Measurements from ENCODE around the gene MGLL.

Gene MGLL

DNA sequence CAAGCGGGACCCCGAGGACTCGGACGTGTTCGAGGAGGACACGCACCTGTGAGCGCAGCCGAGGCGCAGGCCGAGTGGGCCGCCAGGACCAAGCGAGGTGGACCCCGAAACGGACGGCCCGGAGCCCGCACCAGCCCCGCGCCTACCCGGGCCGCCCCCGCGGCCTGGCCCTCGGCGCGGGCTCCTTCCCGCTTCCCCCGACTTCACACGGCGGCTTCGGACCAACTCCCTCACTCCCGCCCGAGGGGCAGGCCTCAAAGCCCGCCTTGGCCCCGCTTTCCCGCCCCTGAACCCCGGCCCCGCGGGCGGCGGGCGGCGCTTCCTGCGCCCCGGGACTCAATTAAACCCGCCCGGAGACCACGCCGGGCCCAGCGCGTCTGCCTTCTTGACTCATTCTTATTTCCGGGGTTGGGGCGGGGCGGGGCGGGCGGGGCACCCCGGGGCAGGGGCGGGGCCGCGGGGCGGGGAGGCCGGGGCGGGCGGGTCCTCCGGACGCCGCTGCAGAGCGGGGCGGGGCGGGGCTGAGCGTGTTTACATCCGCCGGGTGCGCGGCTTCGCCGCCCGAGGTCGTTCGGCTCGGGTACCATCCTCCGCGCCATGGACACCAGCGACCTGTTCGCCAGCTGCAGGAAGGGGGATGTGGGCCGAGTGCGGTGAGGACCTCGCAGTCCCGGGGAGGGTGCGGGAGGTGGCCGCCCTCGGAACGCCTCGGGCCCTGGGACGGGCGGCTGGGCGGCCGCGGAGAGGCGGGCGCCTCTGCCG, 149.7 kb downstream of the MGLL start, which contains the start of gene ABTB1:
TSS of gene ABTB1 (plus strand) at position 524 of the 762 bp plus-strand sequence. CDS start at position 598, 74 bp downstream.
- TF ChIP-seq EZH2phosphoT487 (IDR thresholded peaks at IDR 0.05; ENCODE audit: low read depth) = no peak
- TF ChIP-seq, protein P1, sequence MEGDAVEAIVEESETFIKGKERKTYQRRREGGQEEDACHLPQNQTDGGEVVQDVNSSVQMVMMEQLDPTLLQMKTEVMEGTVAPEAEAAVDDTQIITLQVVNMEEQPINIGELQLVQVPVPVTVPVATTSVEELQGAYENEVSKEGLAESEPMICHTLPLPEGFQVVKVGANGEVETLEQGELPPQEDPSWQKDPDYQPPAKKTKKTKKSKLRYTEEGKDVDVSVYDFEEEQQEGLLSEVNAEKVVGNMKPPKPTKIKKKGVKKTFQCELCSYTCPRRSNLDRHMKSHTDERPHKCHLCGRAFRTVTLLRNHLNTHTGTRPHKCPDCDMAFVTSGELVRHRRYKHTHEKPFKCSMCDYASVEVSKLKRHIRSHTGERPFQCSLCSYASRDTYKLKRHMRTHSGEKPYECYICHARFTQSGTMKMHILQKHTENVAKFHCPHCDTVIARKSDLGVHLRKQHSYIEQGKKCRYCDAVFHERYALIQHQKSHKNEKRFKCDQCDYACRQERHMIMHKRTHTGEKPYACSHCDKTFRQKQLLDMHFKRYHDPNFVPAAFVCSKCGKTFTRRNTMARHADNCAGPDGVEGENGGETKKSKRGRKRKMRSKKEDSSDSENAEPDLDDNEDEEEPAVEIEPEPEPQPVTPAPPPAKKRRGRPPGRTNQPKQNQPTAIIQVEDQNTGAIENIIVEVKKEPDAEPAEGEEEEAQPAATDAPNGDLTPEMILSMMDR (IDR thresholded peaks at IDR 0.05; ENCODE audit: low read depth, low read length) = peak; percentile 4; the same call in 1 of the 2 replicates
- Histone ChIP-seq H3K4me2 (ENCODE audit: low read length) (peak within 1 kb of the TSS; percentile 88), H3K79me2 (ENCODE audit: low read length) (peaks cover 17% of the 10 kb centered on the region), H3K27me3 (ENCODE audit: low read depth, low read length) (no peaks in the 10 kb centered on the region), H2AFZ (ENCODE audit: low read depth, low read length) (peak within 1 kb of the TSS; percentile 51), H3K9me3 (ENCODE audit: insufficient read depth, low read length) (no peaks in the 10 kb centered on the region), H3K36me3 (replicated peaks; ENCODE audit: low read depth, low read length) (no peaks in the 10 kb centered on the region), H3K27ac (ENCODE audit: low read length) (peak within 1 kb of the TSS; percentile 50), H3K4me3 (ENCODE audit: low read length) (peak within 1 kb of the TSS; percentile 97), H3K4me1 (ENCODE audit: low read length) (peaks cover 12% of the 10 kb centered on the region), H4K20me1 (ENCODE audit: insufficient read depth, low read length) (no peaks in the 10 kb centered on the region), H3K9ac (ENCODE audit: low read length) (peak within 1 kb of the TSS; percentile 94)

DNA sequence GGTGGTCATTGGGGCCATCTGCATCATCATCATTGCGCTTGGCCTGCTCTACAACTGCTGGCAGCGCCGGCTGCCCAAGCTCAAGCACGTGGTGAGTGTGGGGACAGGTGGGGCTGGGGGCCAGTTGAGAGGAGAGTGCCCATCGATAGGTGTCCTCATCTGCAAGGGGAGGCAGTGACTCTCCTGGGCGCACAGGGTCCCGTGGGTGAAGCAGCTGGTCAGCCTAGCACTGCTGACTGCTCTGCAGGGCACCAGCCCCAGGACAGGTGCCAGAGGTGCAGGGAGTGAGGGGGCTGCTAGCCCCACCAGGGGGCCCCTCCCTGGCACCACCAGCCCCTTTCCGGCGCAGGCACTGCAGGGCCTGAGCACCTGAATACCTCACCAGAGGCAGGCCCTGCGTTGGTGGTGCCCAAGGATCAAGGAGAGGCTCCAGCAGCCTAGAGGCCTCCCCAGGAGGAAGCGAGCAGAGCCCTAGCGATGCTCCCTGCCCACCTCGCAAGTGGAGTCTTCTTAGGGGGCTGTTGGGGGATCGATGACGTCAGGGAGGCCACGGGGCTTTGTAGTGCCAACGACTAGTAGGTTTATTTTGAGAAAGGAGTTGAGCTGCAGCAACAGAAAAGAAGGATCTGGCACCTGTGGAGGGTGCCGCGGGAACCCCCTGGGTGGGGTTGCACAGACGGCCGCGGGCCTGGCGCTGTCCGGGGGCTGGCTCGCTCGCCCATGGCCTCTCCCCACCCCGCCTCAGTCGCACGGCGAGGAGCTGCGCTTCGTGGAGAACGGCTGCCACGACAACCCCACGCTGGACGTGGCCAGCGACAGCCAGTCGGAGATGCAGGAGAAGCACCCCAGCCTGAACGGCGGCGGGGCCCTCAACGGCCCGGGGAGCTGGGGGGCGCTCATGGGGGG, 150.5 kb downstream of the MGLL start:
- peak overlapping the region; percentile 50 for H3K27ac ChIP-seq (ENCODE audit: low read length)
- peaks cover 12% of the 10 kb centered on the region for H3K4me1 ChIP-seq (ENCODE audit: low read length)
- no peak overlapping the region for H2AFZ ChIP-seq (ENCODE audit: low read depth, low read length)
- no peaks in the 10 kb centered on the region for H3K36me3 ChIP-seq (replicated peaks; ENCODE audit: low read depth, low read length)
- H3K4me2 ChIP-seq (ENCODE audit: low read length) = peak overlapping the region; percentile 88
- H3K9me3 ChIP-seq (ENCODE audit: insufficient read depth, low read length) = no peaks in the 10 kb centered on the region
- peak overlapping the region; percentile 94 for H3K9ac ChIP-seq (ENCODE audit: low read length)
- H4K20me1 ChIP-seq (ENCODE audit: insufficient read depth, low read length) = no peaks in the 10 kb centered on the region
- H3K27me3 ChIP-seq (ENCODE audit: low read depth, low read length) = no peaks in the 10 kb centered on the region
- peaks cover 17% of the 10 kb centered on the region for H3K79me2 ChIP-seq (ENCODE audit: low read length)
- TF ChIP-seq EZH2phosphoT487 (IDR thresholded peaks at IDR 0.05; ENCODE audit: low read depth) = no peak
- TF ChIP-seq, protein P1 (IDR thresholded peaks at IDR 0.05; ENCODE audit: low read depth, low read length) = no peak
- H3K4me3 ChIP-seq (ENCODE audit: low read length) = peak overlapping the region; percentile 95

DNA sequence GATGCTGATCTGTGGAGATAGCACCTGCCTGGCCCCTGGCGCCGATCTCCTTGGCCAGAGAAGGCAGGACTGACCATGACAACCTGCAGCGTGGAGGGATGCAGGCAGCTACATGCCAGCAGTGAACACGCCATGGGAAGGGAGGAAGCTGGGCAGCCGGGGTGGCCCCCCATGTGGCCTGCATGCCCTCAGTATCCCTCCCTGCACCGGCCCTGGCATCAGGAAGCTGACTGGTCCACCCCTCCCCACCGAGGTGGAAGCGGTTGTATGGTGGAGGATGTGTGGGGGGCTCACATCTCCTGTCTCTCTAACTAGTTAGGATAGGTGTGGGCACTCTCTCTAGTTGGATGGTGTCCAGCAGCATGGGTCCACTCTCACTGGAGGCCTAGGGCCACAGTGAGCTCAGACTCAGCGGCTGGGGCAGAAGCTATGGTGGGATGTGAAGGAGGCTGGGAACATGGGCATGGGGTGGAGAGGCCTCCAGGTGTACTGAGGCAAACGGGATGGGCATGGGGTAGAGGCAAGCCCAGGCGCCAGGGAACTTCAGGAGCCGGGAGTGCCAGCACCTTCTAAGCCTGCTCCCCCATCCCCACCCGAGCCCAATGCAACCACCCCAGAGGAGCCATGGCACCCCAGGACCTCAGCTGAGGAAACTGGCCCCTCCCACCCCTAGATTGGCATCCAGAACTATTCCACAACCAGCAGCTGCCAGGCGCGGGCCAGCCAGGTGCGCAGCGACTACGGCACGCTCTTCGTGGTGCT, 151.4 kb downstream of the MGLL start:
- Histone ChIP-seq H3K79me2 (ENCODE audit: low read length) (peaks cover 17% of the 10 kb centered on the region), H3K9me3 (ENCODE audit: insufficient read depth, low read length) (no peaks in the 10 kb centered on the region), H3K4me2 (ENCODE audit: low read length) (peak overlapping the region; percentile 88), H3K4me3 (ENCODE audit: low read length) (peak overlapping the region; percentile 95), H2AFZ (ENCODE audit: low read depth, low read length) (no peak overlapping the region), H3K36me3 (replicated peaks; ENCODE audit: low read depth, low read length) (no peaks in the 10 kb centered on the region), H4K20me1 (ENCODE audit: insufficient read depth, low read length) (no peaks in the 10 kb centered on the region), H3K27ac (ENCODE audit: low read length) (no peak overlapping the region), H3K27me3 (ENCODE audit: low read depth, low read length) (no peaks in the 10 kb centered on the region), H3K9ac (ENCODE audit: low read length) (peak overlapping the region; percentile 94), H3K4me1 (ENCODE audit: low read length) (peaks cover 12% of the 10 kb centered on the region)
- TF ChIP-seq EZH2phosphoT487 (IDR thresholded peaks at IDR 0.05; ENCODE audit: low read depth) = no peak

DNA sequence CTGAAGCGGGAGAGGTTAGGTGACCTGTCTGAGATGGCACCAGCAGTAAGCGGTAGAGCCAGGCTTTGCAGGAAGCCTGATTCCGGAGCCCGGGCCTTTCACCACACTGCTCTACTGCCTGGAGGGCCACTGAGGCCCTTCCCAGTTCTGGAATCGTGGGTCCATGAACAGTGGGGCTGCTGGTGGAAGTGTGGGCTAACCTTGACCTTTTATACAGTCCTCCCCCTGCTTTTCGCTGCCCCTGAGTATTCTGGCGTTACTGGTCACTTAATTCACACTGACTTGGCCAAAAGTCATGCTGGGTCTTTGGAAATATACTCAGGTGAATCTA, 152.1 kb downstream of the MGLL start:
- TF ChIP-seq, protein P1 (IDR thresholded peaks at IDR 0.05; ENCODE audit: low read depth, low read length) = no peak
- no peak for TF ChIP-seq EZH2phosphoT487 (IDR thresholded peaks at IDR 0.05; ENCODE audit: low read depth)
- H3K4me3 ChIP-seq (ENCODE audit: low read length) = no peak overlapping the region
- no peaks in the 10 kb centered on the region for H3K9me3 ChIP-seq (ENCODE audit: insufficient read depth, low read length)
- no peaks in the 10 kb centered on the region for H3K36me3 ChIP-seq (replicated peaks; ENCODE audit: low read depth, low read length)
- H3K4me1 ChIP-seq (ENCODE audit: low read length) = peaks cover 12% of the 10 kb centered on the region
- H3K9ac ChIP-seq (ENCODE audit: low read length) = no peak overlapping the region
- peaks cover 17% of the 10 kb centered on the region for H3K79me2 ChIP-seq (ENCODE audit: low read length)
- H4K20me1 ChIP-seq (ENCODE audit: insufficient read depth, low read length) = no peaks in the 10 kb centered on the region
- no peak overlapping the region for H3K4me2 ChIP-seq (ENCODE audit: low read length)
- H3K27ac ChIP-seq (ENCODE audit: low read length) = no peak overlapping the region
- no peak overlapping the region for H2AFZ ChIP-seq (ENCODE audit: low read depth, low read length)
- H3K27me3 ChIP-seq (ENCODE audit: low read depth, low read length) = peaks cover 7% of the 10 kb centered on the region

All from OCI-LY3 (cell line).